WTC11 (cell line): ENCODE measurements around the gene NAALADL2. TPM values are rescaled to one million over a fixed set of nuclear protein-coding genes. Genes with fewer than 3 reads are reported as not detected.

Experiments
- ATAC-seq: fragments of 200-7000 bp; cut with Tn5 transposase; 2 replicates; pipeline ENCODE4 v1.10.0; 2021; ENCODE audit warnings: mild to moderate bottlenecking, moderate library complexity
- CTCF ChIA-PET: fragments of 300-600 bp; sonication (Branson Sonifier 250); formaldehyde crosslinking; loops from one replicate; lab custom pipeline; 2021; ENCODE audit warnings: antibody characterized with exemption; lab: Charles Lee
- POLR2A ChIA-PET: fragments of 350-600 bp; sonication (Branson Sonifier 250); formaldehyde crosslinking; loops from one replicate; lab custom pipeline; 2021; ENCODE audit warnings: antibody characterized with exemption; lab: Charles Lee
- DNase-seq: peaks from one replicate; pipeline ENCODE4 v3.0.0; 2021; ENCODE audit warnings: low spot score
- H3K27ac Mint-ChIP-seq: 2 replicates; pipeline ENCODE4 v1.8.0; 2021; ENCODE audit warnings: mixed read lengths
- H3K27me3 Mint-ChIP-seq: 2 replicates; pipeline ENCODE4 v1.8.0; 2021; ENCODE audit warnings: low read depth, mild to moderate bottlenecking, moderate library complexity, mixed read lengths
- H3K36me3 Mint-ChIP-seq: 2 replicates; pipeline ENCODE4 v1.8.0; 2021; ENCODE audit warnings: mixed read lengths
- H3K4me1 Mint-ChIP-seq: 2 replicates; pipeline ENCODE4 v1.8.0; 2022; ENCODE audit warnings: mixed read lengths
- H3K4me3 Mint-ChIP-seq: 2 replicates; pipeline ENCODE4 v1.8.0; 2021; ENCODE audit warnings: mild to moderate bottlenecking, moderate library complexity, mixed read lengths
- H3K9me3 Mint-ChIP-seq: 2 replicates; pipeline ENCODE4 v1.8.0; 2021; ENCODE audit warnings: mixed read lengths
- AR ChIP-seq: fragments of 250-450 bp; sonication (Bioruptor Pico); IDR thresholded peaks from 2 replicates; pipeline ENCODE4 v1.9.0; 2021; ENCODE audit warnings: mild to moderate bottlenecking
- ATF1 ChIP-seq: sonication (generic); formaldehyde crosslinking; IDR thresholded peaks from 2 replicates; pipeline ENCODE4 v1.8.1; 2023; ENCODE audit warnings: mild to moderate bottlenecking, moderate library complexity, missing genetic modification reagents
- CDX4 ChIP-seq: fragments of 250-450 bp; sonication (Bioruptor Pico); IDR thresholded peaks from 2 replicates; pipeline ENCODE4 v1.9.0; 2021; ENCODE audit warnings: moderate library complexity, mild to moderate bottlenecking, inconsistent platforms, borderline replicate concordance
- E2F5 ChIP-seq: sonication (generic); formaldehyde crosslinking; IDR thresholded peaks from 2 replicates; pipeline ENCODE4 v1.8.1; 2022; ENCODE audit warnings: mild to moderate bottlenecking, moderate library complexity, missing genetic modification reagents
- EMX1 ChIP-seq: fragments of 250-450 bp; sonication (Bioruptor Pico); IDR thresholded peaks from 2 replicates; pipeline ENCODE4 v1.8.0; 2021; ENCODE audit warnings: mild to moderate bottlenecking
- ETV6 ChIP-seq: sonication (generic); formaldehyde crosslinking; IDR thresholded peaks from 2 replicates; pipeline ENCODE4 v1.8.1; 2022; ENCODE audit warnings: mild to moderate bottlenecking, missing genetic modification reagents
- HMGXB4 ChIP-seq: sonication (generic); formaldehyde crosslinking; IDR thresholded peaks from 2 replicates; pipeline ENCODE4 v1.8.1; 2023; ENCODE audit warnings: mild to moderate bottlenecking, moderate library complexity, missing genetic modification reagents
- JUN ChIP-seq: sonication (generic); formaldehyde crosslinking; IDR thresholded peaks from 2 replicates; pipeline ENCODE4 v1.8.0; 2023; ENCODE audit warnings: mild to moderate bottlenecking, missing genetic modification reagents
- NFYB ChIP-seq: sonication (generic); formaldehyde crosslinking; conservative IDR thresholded peaks from 2 replicates; pipeline ENCODE4 v1.8.0; 2022; ENCODE audit warnings: low read depth, missing genetic modification reagents
- RELA ChIP-seq: sonication (generic); formaldehyde crosslinking; IDR thresholded peaks from 2 replicates; pipeline ENCODE4 v1.8.1; 2022; ENCODE audit warnings: missing genetic modification reagents, mild to moderate bottlenecking, borderline replicate concordance
- RORB ChIP-seq: fragments of 250-450 bp; sonication (Bioruptor Pico); IDR thresholded peaks from 2 replicates; pipeline ENCODE4 v1.9.0; 2021; ENCODE audit warnings: mild to moderate bottlenecking
- SMAD4 ChIP-seq: sonication (generic); formaldehyde crosslinking; IDR thresholded peaks from 2 replicates; pipeline ENCODE4 v1.8.0; 2022; ENCODE audit warnings: mild to moderate bottlenecking, missing genetic modification reagents
- SOX15 ChIP-seq: fragments of 250-450 bp; sonication (Bioruptor Pico); IDR thresholded peaks from 2 replicates; pipeline ENCODE4 v1.9.0; 2021; ENCODE audit warnings: mild to moderate bottlenecking
- USF1 ChIP-seq: sonication (generic); formaldehyde crosslinking; IDR thresholded peaks from 2 replicates; pipeline ENCODE4 v1.8.0; 2022; ENCODE audit warnings: mild to moderate bottlenecking, missing genetic modification reagents
- ZNF317 ChIP-seq: sonication (generic); formaldehyde crosslinking; IDR thresholded peaks from 2 replicates; pipeline ENCODE4 v1.8.1; 2023; ENCODE audit warnings: low read depth, mild to moderate bottlenecking, moderate library complexity, missing genetic modification reagents, borderline replicate concordance
- ZNF425 ChIP-seq: fragments of 250-450 bp; sonication (Bioruptor Pico); conservative IDR thresholded peaks from 2 replicates; pipeline ENCODE4 v1.9.0; 2021; ENCODE audit warnings: mild to moderate bottlenecking
- ZNF512 ChIP-seq: sonication (generic); formaldehyde crosslinking; IDR thresholded peaks from 2 replicates; pipeline ENCODE4 v1.8.1; 2022; ENCODE audit warnings: missing genetic modification reagents, borderline replicate concordance
- ZNF532 ChIP-seq: fragments of 250-450 bp; sonication (Bioruptor Pico); IDR thresholded peaks from 2 replicates; pipeline ENCODE4 v1.9.0; 2021; ENCODE audit warnings: mild to moderate bottlenecking, borderline replicate concordance
- total RNA-seq: library from RNA; stranded (reverse); gene quantifications from 3 replicates; pipeline ENCODE4 v1.2.3, GENCODE V29; 2021

Gene NAALADL2
- total RNA-seq, 1 experiment from 2014 or later, result 1.2 TPM

- ChIA-PET POLR2A (no interaction called here), CTCF (no interaction called here)
- ATAC-seq (no peak), DNase-seq (no peak)
- Mint-ChIP-seq H3K27me3 (no peaks in the 10 kb centered on the region), H3K4me3 (no peak overlapping the region), H3K9me3 (no peaks in the 10 kb centered on the region), H3K4me1 (peaks cover 13% of the 10 kb centered on the region), H3K36me3 (no peaks in the 10 kb centered on the region), H3K27ac (no peak overlapping the region)
- TF ChIP-seq SOX15 (no peak), EMX1 (CRISPR knock-in tag) (no peak), RORB (CRISPR knock-in tag) (no peak), RELA (CRISPR knock-in tag) (no peak)
These were observed 99.7 kb downstream of the NAALADL2 start for GRCh38 chr3:174958671-174959328.

GRCh38 chr3:174959556-174960065 is 100.5 kb downstream of the NAALADL2 start:
- POLR2A ChIA-PET, result no interaction called here
- Mint-ChIP-seq H3K4me3 (no peak overlapping the region), H3K36me3 (no peaks in the 10 kb centered on the region), H3K27me3 (no peaks in the 10 kb centered on the region), H3K4me1 (peaks cover 5% of the 10 kb centered on the region), H3K9me3 (no peaks in the 10 kb centered on the region), H3K27ac (no peak overlapping the region)
- CTCF ChIA-PET, result no interaction called here
- DNase-seq (no peak), ATAC-seq (no peak)
- no peak for TF ChIP-seq JUN (CRISPR knock-in tag)
- TF ChIP-seq ZNF532 (CRISPR knock-in tag), result no peak
- TF ChIP-seq USF1 (CRISPR knock-in tag), result no peak
- no peak for TF ChIP-seq ATF1 (CRISPR knock-in tag)
- no peak for TF ChIP-seq ZNF317
- TF ChIP-seq ETV6 (CRISPR knock-in tag), result no peak
- no peak for TF ChIP-seq NFYB (CRISPR knock-in tag)
- no peak for TF ChIP-seq CDX4
- no peak for TF ChIP-seq HMGXB4 (CRISPR knock-in tag)
- TF ChIP-seq ZNF512, result no peak
- TF ChIP-seq SMAD4 (CRISPR knock-in tag), result no peak
- TF ChIP-seq ZNF425 (CRISPR knock-in tag), result no peak
- TF ChIP-seq AR (CRISPR knock-in tag), result no peak
- TF ChIP-seq E2F5 (CRISPR knock-in tag), result no peak
